ENCODE measurements around the gene EVC2.

The EVC2 gene

GRCh38 chr4:5683566-5683965 is 24.8 kb downstream of the EVC2 start:
- DNase-seq (ENCODE audit: low spot score), result no peak

DNA sequence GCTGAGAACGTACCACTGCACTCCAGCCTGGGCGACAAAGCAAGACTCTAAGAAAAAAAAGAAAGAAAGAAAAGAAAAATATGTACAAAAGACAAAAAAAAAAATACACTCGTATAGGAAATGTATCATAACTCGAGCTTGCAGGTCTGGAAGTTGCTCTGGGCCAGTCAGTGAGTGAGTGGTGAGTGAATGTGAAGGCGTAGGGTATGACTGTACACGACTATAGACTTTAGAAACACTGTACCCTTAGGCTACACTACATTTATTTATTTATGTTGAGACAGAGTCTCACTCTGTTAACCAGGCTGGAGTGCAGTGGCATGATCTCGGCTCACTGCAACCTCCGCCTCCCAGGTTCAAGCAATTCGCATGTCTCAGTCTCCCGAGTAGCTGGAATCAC is 29.4 kb downstream of the EVC2 start:
- DNase-seq (ENCODE audit: low spot score), result no peak

DNA sequence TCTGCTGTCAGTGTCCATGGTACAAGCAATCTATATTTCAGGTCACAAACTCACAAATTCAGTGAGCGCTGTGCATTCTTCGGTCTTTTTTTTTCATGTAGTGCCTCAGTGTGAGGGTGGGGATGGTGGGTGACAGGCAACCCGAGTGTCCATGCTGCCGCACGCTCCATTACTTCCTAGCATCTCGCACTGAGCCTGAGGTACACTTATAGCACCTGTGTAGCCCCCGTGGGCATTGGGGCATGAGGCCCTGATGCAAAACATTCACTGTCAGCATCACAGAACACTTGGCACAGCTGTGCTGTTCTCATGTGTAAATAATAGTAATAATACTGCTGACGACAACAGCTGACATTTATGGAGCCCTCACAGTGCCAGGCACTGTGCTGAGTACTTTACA is 31.6 kb downstream of the EVC2 start:
- DNase-seq (ENCODE audit: low spot score), result no peak

GRCh38 chr4:5666741-5667140 is 41.6 kb downstream of the EVC2 start:
- DNase-seq (ENCODE audit: low spot score), result no peak

DNA sequence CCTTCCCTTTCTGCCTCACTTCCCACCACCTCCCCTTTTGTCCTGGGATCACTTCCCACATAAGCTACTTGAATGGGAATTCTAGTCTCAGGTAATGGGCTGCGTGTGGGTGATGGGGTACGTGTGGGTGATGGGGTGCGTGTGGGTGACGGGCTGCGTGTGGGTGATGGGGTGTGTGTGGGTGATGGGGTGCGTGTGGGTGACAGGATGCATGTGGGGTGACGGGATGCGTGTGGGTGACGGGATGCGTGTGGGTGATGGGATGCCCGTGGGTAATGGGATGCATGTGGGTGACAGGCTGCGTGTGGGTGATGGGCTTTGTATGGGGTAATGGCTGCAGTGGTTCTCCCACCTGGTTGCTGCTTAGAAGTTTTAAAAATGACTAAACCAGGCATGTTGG is 43.6 kb downstream of the EVC2 start:
- no peak for DNase-seq (ENCODE audit: low spot score)

DNA sequence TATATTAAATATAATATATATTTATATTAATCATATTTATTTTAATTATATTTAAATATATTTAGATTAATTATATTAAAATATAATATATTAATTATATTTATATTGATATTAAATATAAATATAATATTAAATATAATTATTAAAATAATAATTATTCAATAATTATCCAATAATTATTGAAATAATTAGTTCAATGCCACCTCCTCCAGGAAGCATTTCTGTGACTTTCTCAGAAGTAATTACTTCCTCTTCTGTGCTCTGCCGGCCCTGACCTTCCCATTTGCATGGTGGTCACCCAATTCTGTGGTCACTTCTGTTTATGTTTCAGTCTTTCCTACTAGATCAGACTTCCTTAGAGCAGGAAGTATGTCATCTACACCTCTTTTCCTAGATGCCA is 45.8 kb downstream of the EVC2 start:
- DNase-seq (ENCODE audit: low spot score), result no peak

- no peak for DNase-seq (ENCODE audit: low spot score)
Observed at GRCh38 chr4:5661237-5661636, 47.1 kb downstream of the EVC2 start.

DNA sequence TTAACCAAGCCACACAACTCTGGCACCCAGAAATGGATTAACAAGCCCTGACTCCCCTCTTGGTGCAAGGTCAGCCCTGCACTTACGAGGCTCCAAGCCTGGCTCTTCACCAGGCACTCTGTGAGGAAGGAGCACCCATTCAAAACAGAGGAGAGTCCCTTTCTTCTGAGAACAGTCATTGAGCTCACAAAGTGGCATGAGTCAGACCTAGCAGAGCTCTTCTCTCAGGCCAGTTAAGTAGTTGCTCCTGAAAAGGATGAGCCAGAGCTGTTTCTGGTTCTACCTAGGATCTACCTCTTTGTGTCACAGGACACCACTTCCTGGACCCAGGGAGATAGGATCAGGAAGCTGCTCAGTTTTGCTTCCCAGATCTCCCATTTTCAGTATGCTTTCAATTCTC is 48.2 kb downstream of the EVC2 start:
- no peak for DNase-seq (ENCODE audit: low spot score)

DNA sequence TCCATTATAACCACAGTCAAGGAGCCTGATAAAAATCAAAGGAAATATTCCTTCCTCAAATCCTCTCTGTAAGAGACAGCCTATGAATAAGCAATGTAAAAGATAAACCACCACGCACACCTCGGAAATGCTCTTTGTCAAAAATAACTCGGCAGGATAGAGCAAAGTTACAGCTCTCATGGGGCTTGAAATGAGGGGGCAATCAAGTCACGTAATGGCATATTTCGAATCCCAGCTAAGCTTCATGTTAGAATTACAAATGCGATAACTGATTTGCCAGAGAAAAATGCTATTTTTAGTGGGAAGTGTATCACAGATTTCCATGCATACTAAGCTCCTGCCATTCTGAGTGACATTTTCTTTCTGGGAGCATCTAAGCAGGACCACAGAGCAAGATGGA is 49.4 kb downstream of the EVC2 start:
- DNase-seq (ENCODE audit: low spot score), result no peak

DNA sequence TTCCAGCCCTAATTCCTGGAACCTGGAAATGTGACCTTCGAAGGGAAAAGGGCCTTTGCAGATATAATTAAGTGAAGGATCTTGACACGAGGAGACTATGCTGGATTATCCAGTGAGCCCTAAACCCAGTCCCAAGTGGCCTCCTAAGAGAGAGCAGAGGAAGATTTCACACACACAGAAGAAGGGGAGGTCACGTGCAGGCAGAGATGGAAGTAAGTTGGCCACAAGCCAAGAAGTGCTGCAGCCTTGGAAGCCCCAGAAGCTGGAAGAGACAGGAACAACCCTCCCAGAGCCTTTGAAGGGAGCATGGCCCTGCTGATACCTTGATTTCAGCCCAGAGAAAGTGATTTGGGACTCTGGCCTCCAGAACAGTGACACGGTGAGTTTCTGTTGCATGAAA is 51.9 kb downstream of the EVC2 start:
- no peak for DNase-seq (ENCODE audit: low spot score)

GRCh38 chr4:5654791-5655190 is 53.6 kb downstream of the EVC2 start:
- DNase-seq (ENCODE audit: low spot score), result no peak

DNA sequence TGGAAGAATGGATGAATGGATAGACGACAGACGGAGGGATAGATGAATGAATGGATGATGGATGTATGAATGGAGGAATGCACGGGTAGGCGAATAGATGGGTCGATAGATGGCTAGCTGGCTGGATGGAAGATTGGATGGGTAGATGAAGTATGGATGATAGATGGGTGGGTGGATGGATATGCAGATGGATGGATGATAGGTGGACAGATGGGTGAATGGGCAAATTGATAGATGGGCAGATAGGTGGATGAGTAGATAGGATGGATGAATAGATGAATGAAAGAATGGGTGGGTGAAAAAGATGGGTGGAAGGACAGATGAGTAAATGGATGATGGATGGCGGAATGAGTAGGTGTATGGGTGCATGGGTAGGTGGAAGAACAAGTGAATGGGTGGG is 57.3 kb downstream of the EVC2 start:
- DNase-seq (ENCODE audit: low spot score), result no peak

DNA sequence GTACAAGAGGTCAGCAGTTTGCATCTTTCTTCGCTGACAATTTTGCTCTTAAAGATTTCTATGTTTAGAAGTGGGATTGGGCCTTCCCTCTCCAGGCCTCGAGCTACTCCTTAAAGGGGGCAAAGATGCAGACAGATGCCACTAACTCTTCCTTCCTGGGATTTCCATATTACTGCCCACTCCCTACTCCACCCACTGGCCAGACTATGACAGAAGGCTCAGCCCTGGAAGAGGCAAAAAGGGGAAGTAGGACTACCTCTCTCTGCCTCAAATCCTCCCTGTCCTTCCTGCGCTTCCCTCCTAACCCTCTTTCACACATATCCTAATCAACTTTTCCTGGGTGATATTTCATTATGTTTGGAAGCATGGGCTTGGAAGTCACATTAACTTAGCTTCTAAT is 58.3 kb downstream of the EVC2 start:
- no peak for DNase-seq (ENCODE audit: low spot score)

DNA sequence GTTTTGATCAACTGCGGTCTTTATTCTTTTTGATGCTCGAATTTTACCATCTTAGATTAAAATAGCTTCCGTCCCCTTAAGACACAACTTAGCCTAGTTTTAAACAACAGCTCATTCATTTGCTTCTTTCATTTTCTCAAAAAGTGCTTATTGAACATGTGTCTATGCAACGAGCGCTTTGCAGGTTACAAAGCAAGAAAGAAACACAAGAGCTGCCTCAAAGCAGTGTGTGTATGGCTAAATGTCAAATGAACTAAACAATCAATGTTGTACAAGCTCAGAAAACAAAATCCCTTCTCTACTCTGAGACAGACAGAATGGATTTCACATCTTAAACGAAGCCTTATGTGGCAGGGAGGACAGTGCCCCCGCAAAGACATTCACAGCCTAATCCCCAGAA is 61.0 kb downstream of the EVC2 start:
- DNase-seq (ENCODE audit: low spot score), result no peak

DNA sequence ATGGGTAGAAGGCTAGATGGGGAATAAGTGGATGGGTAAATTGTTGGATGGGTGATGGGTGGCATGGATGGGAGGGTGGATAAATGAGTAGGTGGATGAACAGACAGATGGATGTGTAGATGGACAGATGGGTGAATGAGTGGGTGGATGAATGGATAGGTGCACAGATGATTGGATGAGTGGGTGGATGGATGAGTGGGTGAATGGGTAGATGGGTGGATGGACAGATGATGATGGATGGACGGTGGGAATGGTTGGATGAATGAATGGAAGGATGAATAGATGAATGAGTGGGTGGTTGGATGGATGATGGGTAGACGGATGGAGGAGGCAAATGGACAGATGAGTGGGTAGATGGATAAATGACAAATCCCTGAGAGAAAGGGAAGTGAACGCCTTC is 68.3 kb downstream of the EVC2 start:
- DNase-seq (ENCODE audit: low spot score), result no peak

DNA sequence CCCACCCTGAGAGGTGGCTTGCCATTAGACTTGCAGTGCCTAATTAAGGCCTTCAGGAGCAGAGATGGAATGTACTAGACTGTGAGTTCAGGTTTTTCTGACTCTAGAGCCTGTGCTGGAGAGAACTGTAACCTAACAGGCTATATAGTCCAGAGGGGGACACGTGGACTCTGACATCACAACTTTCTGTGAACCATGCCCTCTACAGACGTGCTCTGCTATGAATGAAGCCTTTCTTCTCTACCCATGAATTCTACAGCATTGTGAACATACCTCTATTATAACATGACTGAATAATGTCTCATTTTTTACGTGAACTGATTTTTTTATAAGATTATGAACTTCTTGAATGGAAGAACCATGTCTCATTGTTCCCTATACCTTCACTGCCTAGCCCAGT is 68.8 kb downstream of the EVC2 start:
- DNase-seq (ENCODE audit: low spot score), result no peak

- DNase-seq (ENCODE audit: low spot score), result no peak
Observed at GRCh38 chr4:5638976-5639375, 69.4 kb downstream of the EVC2 start.

DNA sequence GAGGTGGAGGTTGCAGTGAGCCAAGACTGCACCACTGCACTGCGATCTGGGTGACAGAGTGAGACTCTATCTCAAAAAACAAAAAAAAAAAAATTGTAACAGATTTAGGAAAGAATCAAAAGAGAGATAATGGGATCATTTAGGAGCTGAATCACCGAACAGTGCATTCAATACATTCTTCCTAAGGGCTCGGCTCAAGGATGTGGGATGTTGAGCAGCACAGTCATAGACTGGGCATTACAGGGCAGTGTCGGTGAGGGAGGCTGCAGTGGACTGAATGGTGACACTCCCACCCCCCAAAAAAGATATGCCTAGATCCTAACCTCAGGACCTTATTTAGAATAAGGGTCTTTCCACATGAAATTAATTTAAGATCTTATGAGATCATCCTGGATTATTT is 70.0 kb downstream of the EVC2 start:
- DNase-seq (ENCODE audit: low spot score), result no peak

DNA sequence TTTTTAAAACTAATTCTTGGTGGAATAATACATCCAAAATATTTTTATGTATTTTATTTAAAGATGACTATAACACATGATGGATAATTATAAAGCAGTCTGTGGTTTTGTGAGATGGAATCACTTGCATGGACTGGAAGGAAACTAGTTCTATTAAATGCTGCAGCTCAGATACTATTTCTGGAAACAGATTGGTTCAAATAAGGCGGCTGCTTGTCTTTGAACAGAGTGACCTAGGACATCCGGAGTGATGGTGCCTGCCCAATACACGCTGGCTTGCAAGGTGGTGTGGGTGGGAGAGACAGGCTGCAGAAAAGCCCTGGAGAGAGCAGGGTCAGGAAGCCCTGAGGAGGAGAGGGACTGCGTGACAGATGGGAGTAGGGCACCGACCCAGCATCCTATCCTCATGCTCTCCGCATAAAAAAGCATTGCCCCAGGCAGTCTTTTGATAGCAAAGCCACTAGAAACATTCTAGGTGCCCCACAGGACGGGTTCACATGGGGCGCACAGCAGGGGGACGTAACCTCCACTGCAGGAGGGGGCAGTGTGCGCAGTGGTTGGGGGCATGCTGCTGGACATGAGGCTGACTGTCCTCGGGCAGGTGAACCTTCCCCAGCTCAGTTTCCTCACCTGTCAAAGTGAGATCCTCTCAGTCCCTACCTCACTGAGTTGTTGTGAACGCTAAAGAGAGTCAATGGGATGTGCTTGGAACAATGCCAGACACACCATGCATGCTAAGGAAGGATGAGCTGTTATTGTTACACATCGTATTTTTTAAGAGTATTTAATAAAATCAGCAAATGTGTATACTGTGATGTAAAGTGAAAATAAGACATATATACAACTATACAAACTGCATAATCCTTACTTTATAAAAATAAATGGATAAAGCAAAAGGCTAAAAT is 71.3 kb downstream of the EVC2 start:
- no peak for DNase-seq (ENCODE audit: low spot score)

- DNase-seq (ENCODE audit: low spot score), result no peak
Observed at GRCh38 chr4:5635826-5636195, 72.5 kb downstream of the EVC2 start.

GRCh38 chr4:5632571-5632970 is 75.8 kb downstream of the EVC2 start:
- DNase-seq (ENCODE audit: low spot score), result no peak

- DNase-seq (ENCODE audit: low spot score), result no peak
Observed at GRCh38 chr4:5632066-5632440, 76.3 kb downstream of the EVC2 start.

DNA sequence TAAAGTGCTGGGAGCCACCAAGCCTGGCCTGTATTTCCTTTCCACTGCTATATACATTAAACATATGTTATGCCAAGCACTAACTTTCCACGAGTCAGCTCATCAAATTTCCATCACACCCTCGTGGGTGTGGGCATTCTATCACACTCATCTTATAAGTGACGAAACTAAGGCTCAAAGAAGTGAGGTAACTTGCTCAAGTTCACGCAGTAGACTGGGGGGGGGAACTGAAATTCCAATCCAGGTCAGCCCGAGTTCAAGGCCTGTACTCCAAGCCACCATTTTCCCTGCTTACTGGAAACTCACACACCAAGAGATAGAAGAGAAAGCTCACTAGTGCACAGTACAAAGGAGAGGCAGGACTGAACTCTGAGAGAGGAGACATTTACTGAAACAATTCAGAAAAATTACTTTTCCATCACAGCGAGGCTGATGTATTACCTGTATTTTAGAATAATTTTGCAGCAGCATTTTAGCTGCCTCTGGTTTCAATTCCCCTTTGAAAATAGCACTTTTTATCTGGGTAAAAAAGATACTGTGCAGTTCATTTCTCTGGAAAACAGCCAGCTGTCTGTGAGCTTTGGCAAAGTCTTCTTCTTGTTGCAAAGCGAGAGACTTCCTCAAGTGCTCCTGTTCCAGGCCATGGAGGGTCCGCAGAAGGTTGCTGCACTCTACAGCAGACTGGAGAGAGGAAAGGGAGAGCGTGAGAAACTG is 76.8 kb downstream of the EVC2 start:
- DNase-seq (ENCODE audit: low spot score), result no peak

- DNase-seq (ENCODE audit: low spot score), result no peak
Observed at GRCh38 chr4:5630762-5631161, 77.6 kb downstream of the EVC2 start.
